Astrocyte of the cerebellum (primary cell): ENCODE measurements around the gene CLEC4F.

ENCODE experiments used
- DNase-seq: peaks from one replicate; pipeline ENCODE4 v3.0.0-alpha.2; 2011; ENCODE audit warnings: low read depth
- H3K4me3 ChIP-seq: 2 replicates; pipeline ENCODE4 v1.5.1; 2011; ENCODE audit warnings: mild to moderate bottlenecking, low read depth, low read length, moderate library complexity
- in situ Hi-C: cut with HindIII; loops from 2 replicates; pipeline ENCODE4 v1.10.0; 2017; ENCODE audit warnings: low sequenced_read_pairs
- TF ChIP-seq, protein P1 (sequence below): IDR thresholded peaks from 2 replicates; pipeline ENCODE4 v1.5.1; 2012; ENCODE audit warnings: low read length, low read depth, moderate library complexity, mild to moderate bottlenecking; ENCODE audit errors: missing control alignments

The CLEC4F gene

DNA sequence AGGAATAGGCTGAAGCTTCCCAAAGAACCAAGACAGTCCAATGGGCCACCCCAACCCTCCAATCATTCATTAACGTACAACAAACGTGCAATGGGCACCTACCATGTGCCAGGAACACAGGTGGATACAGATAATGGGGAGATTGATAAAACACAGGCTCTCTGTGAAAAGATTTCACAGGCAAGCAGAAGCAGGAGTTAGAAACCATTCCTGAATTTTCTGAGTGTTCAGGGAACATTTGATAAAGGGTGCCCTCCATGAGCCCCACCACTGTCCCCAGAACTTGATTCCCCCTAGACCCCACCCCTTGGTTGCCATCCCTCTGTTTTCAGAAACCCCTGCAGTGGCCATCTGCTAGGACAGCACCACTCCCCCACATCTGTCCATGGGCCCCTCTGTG lies 13.7 kb upstream of the CLEC4F start:
- in situ Hi-C loops: no loop called here

DNA sequence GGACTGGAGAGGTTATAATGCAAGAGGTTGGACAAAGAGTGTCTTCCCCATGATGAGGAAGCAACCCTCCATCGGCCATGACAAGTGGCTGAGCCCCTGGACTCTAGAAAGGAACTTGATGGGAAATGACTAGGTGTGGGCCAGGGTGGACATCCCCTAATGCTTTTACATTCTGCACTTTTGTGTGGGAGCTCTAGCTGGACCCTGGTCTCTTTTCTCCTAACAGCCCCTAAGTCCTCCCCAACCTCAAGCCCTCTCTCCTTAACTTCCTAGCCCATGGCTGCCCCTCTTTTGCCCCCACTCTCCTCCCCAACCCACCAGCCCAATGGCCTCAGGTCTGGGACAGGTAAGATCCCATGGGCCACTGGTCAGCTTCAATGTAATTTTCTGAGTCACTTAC lies 12.8 kb upstream of the CLEC4F start:
- TF ChIP-seq, protein P1, sequence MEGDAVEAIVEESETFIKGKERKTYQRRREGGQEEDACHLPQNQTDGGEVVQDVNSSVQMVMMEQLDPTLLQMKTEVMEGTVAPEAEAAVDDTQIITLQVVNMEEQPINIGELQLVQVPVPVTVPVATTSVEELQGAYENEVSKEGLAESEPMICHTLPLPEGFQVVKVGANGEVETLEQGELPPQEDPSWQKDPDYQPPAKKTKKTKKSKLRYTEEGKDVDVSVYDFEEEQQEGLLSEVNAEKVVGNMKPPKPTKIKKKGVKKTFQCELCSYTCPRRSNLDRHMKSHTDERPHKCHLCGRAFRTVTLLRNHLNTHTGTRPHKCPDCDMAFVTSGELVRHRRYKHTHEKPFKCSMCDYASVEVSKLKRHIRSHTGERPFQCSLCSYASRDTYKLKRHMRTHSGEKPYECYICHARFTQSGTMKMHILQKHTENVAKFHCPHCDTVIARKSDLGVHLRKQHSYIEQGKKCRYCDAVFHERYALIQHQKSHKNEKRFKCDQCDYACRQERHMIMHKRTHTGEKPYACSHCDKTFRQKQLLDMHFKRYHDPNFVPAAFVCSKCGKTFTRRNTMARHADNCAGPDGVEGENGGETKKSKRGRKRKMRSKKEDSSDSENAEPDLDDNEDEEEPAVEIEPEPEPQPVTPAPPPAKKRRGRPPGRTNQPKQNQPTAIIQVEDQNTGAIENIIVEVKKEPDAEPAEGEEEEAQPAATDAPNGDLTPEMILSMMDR: no peak
- no peak for DNase-seq
- in situ Hi-C loops: no loop called here
- no peak overlapping the region for H3K4me3 ChIP-seq

More for the DNA sequence above, 13.7 kb upstream of the CLEC4F start:
- H3K4me3 ChIP-seq: no peak overlapping the region
- DNase-seq: no peak
- TF ChIP-seq, protein P1: no peak

DNA sequence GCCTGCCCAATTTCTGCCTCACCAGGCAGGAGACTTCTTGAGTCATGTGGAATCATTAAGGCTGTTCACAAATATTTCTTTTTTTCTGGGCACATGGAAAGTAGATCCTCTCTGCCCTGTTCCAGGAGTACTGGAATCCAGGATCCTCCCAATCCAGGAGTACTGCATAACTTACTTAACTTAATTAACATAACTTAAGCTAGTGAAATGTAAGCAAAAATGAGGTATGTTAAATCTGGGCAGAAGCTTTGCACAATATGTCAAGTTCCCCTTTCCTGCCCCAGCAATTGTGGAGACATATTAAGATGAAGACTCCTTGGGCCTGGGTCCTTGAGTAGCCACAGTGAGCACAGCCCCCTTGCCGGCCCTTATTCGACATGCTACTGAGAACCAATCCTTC lies 12.0 kb upstream of the CLEC4F start:
- in situ Hi-C loops: no loop called here
- no peak overlapping the region for H3K4me3 ChIP-seq
- no peak for DNase-seq
- TF ChIP-seq, protein P1: no peak

DNA sequence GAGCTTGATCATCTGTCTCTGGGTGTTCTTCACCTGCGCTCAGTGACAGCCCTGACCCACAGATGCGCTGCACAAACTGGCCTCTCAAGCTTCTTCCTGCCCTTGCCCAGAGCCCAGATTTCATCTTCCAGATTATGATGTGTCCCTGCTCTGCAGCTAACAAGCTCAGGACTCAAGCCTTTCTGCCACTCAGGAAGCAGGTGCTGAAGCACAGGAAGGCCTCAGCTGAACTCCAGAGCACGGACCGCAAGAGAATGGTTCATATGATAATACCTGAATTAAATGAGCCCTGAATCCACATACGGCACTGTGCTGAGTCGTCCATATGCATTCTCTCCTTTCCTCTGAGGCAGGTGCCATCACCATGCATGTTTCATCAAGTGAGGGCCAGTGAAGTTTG lies 11.5 kb upstream of the CLEC4F start:
- TF ChIP-seq, protein P1: no peak
- H3K4me3 ChIP-seq: no peak overlapping the region
- in situ Hi-C loops: no loop called here
- DNase-seq: no peak

DNA sequence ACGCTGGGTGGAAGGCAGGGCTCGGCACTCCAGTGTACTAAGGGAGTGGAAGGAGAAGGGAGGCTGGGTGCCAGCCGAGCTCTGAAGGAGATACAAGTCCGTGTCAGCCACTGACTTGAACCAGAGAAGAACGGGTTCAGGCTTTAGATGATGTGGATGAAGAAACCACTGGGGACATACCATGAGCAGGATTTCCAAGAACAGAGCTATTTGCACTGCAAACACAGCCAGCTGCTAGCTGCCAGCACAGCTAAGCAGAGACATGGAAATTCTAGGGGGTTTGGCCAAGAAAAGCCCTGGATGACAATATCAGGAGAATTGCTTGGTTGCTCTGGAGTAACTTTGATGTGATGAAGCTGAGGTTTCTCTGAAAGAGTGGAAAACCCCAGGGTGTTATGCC lies 10.0 kb upstream of the CLEC4F start:
- in situ Hi-C loops: no loop called here
- no peak overlapping the region for H3K4me3 ChIP-seq
- DNase-seq: no peak
- TF ChIP-seq, protein P1: no peak

DNA sequence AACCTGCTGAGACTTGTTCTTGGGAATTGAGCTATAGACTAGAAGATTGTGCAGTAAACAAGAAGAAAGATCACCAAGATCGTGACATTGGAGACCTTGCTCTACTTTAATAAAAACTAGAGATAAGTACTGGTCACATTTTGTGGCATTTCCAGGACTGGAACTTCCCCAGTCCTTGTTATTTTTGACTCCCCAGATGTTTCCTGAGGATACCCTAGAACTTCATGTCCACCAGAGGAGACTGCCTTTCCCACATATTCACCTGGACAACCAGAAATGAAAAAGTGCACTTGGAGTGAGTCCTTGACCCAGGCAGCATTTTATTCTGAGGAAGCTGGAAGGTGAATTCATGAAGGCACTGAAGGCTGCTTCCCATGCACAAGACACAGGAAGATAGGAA lies 9.5 kb upstream of the CLEC4F start:
- TF ChIP-seq, protein P1: no peak
- in situ Hi-C loops: loop anchor here (5.0 kb wide), 1 partner anchor 32 kb away; no protein-coding TSS in a partner anchor
- H3K4me3 ChIP-seq: no peak overlapping the region
- DNase-seq: no peak
